AG09319 (cell line): Measurements from ENCODE around the gene IQCK.

ENCODE experiments used
- DNase-seq: peaks from one replicate; pipeline ENCODE4 v3.0.0-alpha.2; 2010; ENCODE audit warnings: low read depth; ENCODE audit errors: extremely low read depth
- CTCF ChIP-seq: IDR thresholded peaks from 2 replicates; pipeline ENCODE4 v1.5.1; 2011; ENCODE audit warnings: low read depth, mild to moderate bottlenecking, inconsistent platforms, low read length, moderate library complexity

IQCK gene

GRCh38 chr16:19681637-19682036, 36.4 kb upstream of the IQCK start:
- TF ChIP-seq CTCF: no peak
- no peak for DNase-seq

GRCh38 chr16:19683453-19684236, 34.4 kb upstream of the IQCK start:
- DNase-seq: no peak

GRCh38 chr16:19685176-19685575, 32.9 kb upstream of the IQCK start:
- TF ChIP-seq CTCF: no peak
- no peak for DNase-seq

More at GRCh38 chr16:19683453-19684236, 34.4 kb upstream of the IQCK start:
- no peak for TF ChIP-seq CTCF

- no peak for DNase-seq
- no peak for TF ChIP-seq CTCF
Observed at GRCh38 chr16:19687279-19687678, 30.8 kb upstream of the IQCK start.

- no peak for DNase-seq
- no peak for TF ChIP-seq CTCF
Observed at GRCh38 chr16:19688396-19689024, 29.6 kb upstream of the IQCK start.

GRCh38 chr16:19689342-19689741, 28.7 kb upstream of the IQCK start:
- no peak for DNase-seq
- TF ChIP-seq CTCF: no peak

GRCh38 chr16:19690196-19690595, 27.9 kb upstream of the IQCK start:
- TF ChIP-seq CTCF: no peak

More at GRCh38 chr16:19690196-19690595, 27.9 kb upstream of the IQCK start:
- no peak for DNase-seq
